ENCODE measurements around the gene GPAT2.
"Not testable (repeated sequence)": the region's sequence is repeated elsewhere in the genome, so short reads cannot be mapped to it uniquely, and the experiment has no call there.

Gene GPAT2

GRCh38 chr2:96034792-96035191, at the start of gene GPAT2:
Gene GPAT2, minus strand, starts transcription at chr2:96034916. Its CDS starts 2,557 bp downstream, at chr2:96032359.
- H3K4me3 Mint-ChIP-seq; H3K27ac Mint-ChIP-seq; H3K36me3 Mint-ChIP-seq (ENCODE audit: low read depth); H3K27me3 Mint-ChIP-seq; H3K4me1 Mint-ChIP-seq (ENCODE audit: low read depth); H3K9me3 Mint-ChIP-seq: not testable (repeated sequence)

- Mint-ChIP-seq H3K27ac (no peak overlapping the region), H3K4me1 (ENCODE audit: low read depth) (no peaks in the 10 kb centered on the region), H3K27me3 (peaks cover 7% of the 10 kb centered on the region), H3K36me3 (ENCODE audit: low read depth) (no peaks in the 10 kb centered on the region), H3K4me3 (no peak overlapping the region), H3K9me3 (no peaks in the 10 kb centered on the region)
Measured at GRCh38 chr2:96083989-96084857, 49.5 kb upstream of the GPAT2 start.

GRCh38 chr2:96083064-96083939, 48.6 kb upstream of the GPAT2 start:
- no peaks in the 10 kb centered on the region for H3K9me3 Mint-ChIP-seq

GRCh38 chr2:96082211-96083063, 47.7 kb upstream of the GPAT2 start:
- no peaks in the 10 kb centered on the region for H3K4me1 Mint-ChIP-seq (ENCODE audit: low read depth)
- no peak overlapping the region for H3K27ac Mint-ChIP-seq
- no peaks in the 10 kb centered on the region for H3K9me3 Mint-ChIP-seq
- no peak overlapping the region for H3K4me3 Mint-ChIP-seq
- H3K36me3 Mint-ChIP-seq (ENCODE audit: low read depth) = no peaks in the 10 kb centered on the region
- peaks cover 7% of the 10 kb centered on the region for H3K27me3 Mint-ChIP-seq

More at GRCh38 chr2:96083064-96083939, 48.6 kb upstream of the GPAT2 start:
- Mint-ChIP-seq H3K36me3 (ENCODE audit: low read depth) (no peaks in the 10 kb centered on the region), H3K4me1 (ENCODE audit: low read depth) (no peaks in the 10 kb centered on the region), H3K27me3 (peaks cover 7% of the 10 kb centered on the region), H3K27ac (no peak overlapping the region), H3K4me3 (no peak overlapping the region)

GRCh38 chr2:96081042-96081441, 46.3 kb upstream of the GPAT2 start:
- no peak overlapping the region for H3K27ac Mint-ChIP-seq
- H3K4me1 Mint-ChIP-seq (ENCODE audit: low read depth) = no peaks in the 10 kb centered on the region
- no peak overlapping the region for H3K4me3 Mint-ChIP-seq
- peaks cover 2% of the 10 kb centered on the region for H3K9me3 Mint-ChIP-seq
- H3K36me3 Mint-ChIP-seq (ENCODE audit: low read depth) = no peaks in the 10 kb centered on the region
- H3K27me3 Mint-ChIP-seq = peaks cover 7% of the 10 kb centered on the region

- Mint-ChIP-seq H3K9me3 (peaks cover 16% of the 10 kb centered on the region), H3K4me3 (no peak overlapping the region), H3K27me3 (no peaks in the 10 kb centered on the region), H3K27ac (no peak overlapping the region), H3K4me1 (ENCODE audit: low read depth) (no peaks in the 10 kb centered on the region), H3K36me3 (ENCODE audit: low read depth) (no peaks in the 10 kb centered on the region)
Measured at GRCh38 chr2:96075199-96075771, 40.6 kb upstream of the GPAT2 start.

GRCh38 chr2:96074156-96074555, 39.4 kb upstream of the GPAT2 start:
- peaks cover 16% of the 10 kb centered on the region for H3K9me3 Mint-ChIP-seq
- H3K27ac Mint-ChIP-seq = no peak overlapping the region
- H3K4me3 Mint-ChIP-seq = no peak overlapping the region
- no peaks in the 10 kb centered on the region for H3K4me1 Mint-ChIP-seq (ENCODE audit: low read depth)
- H3K27me3 Mint-ChIP-seq = no peaks in the 10 kb centered on the region
- H3K36me3 Mint-ChIP-seq (ENCODE audit: low read depth) = no peaks in the 10 kb centered on the region

GRCh38 chr2:96073170-96073775, 38.6 kb upstream of the GPAT2 start:
- H3K27me3 Mint-ChIP-seq = no peaks in the 10 kb centered on the region
- no peak overlapping the region for H3K27ac Mint-ChIP-seq
- H3K4me1 Mint-ChIP-seq (ENCODE audit: low read depth) = no peaks in the 10 kb centered on the region
- H3K36me3 Mint-ChIP-seq (ENCODE audit: low read depth) = no peaks in the 10 kb centered on the region
- peaks cover 16% of the 10 kb centered on the region for H3K9me3 Mint-ChIP-seq
- no peak overlapping the region for H3K4me3 Mint-ChIP-seq

GRCh38 chr2:96072746-96073145, 38.0 kb upstream of the GPAT2 start:
- Mint-ChIP-seq H3K4me1 (ENCODE audit: low read depth) (no peaks in the 10 kb centered on the region), H3K27me3 (no peaks in the 10 kb centered on the region), H3K36me3 (ENCODE audit: low read depth) (no peaks in the 10 kb centered on the region), H3K27ac (no peak overlapping the region), H3K4me3 (no peak overlapping the region), H3K9me3 (peaks cover 16% of the 10 kb centered on the region)

GRCh38 chr2:96071977-96072491, 37.3 kb upstream of the GPAT2 start:
- H3K4me3 Mint-ChIP-seq; H3K36me3 Mint-ChIP-seq (ENCODE audit: low read depth); H3K4me1 Mint-ChIP-seq (ENCODE audit: low read depth); H3K27ac Mint-ChIP-seq; H3K27me3 Mint-ChIP-seq: not testable (repeated sequence)
- peaks cover 16% of the 10 kb centered on the region for H3K9me3 Mint-ChIP-seq

GRCh38 chr2:96071087-96071976, 36.6 kb upstream of the GPAT2 start:
- H3K27me3 Mint-ChIP-seq; H3K27ac Mint-ChIP-seq; H3K4me1 Mint-ChIP-seq (ENCODE audit: low read depth); H3K4me3 Mint-ChIP-seq; H3K36me3 Mint-ChIP-seq (ENCODE audit: low read depth): not testable (repeated sequence)
- peaks cover 16% of the 10 kb centered on the region for H3K9me3 Mint-ChIP-seq

- not testable (repeated sequence) for H3K4me1 Mint-ChIP-seq (ENCODE audit: low read depth); H3K4me3 Mint-ChIP-seq; H3K9me3 Mint-ChIP-seq; H3K36me3 Mint-ChIP-seq (ENCODE audit: low read depth); H3K27me3 Mint-ChIP-seq; H3K27ac Mint-ChIP-seq
Measured at GRCh38 chr2:96070351-96070750, 35.6 kb upstream of the GPAT2 start.

- not testable (repeated sequence) for H3K4me3 Mint-ChIP-seq; H3K36me3 Mint-ChIP-seq (ENCODE audit: low read depth); H3K27me3 Mint-ChIP-seq; H3K9me3 Mint-ChIP-seq; H3K4me1 Mint-ChIP-seq (ENCODE audit: low read depth); H3K27ac Mint-ChIP-seq
Measured at GRCh38 chr2:96069878-96070277, 35.2 kb upstream of the GPAT2 start.
